GM11168 (cell line): ENCODE data around the gene OR4B1.
"Not testable (repeated sequence)": the region's sequence is repeated elsewhere in the genome, so short reads cannot be mapped to it uniquely, and the experiment has no call there.

Source experiments
- in situ Hi-C: fragments of 300-500 bp; cut with MboI; formaldehyde crosslinking; loops from one replicate; pipeline ENCODE4 v1.12.0; 2022; ENCODE audit warnings: low sequenced_read_pairs; ENCODE audit not compliant: unreplicated experiment

OR4B1 gene

GRCh38 chr11:48216510-48216909 is at the start of gene OR4B1:
Gene OR4B1, plus strand, starts transcription at chr11:48216810. Its CDS starts 0 bp downstream, at chr11:48216810.
- in situ Hi-C loops = no loop called here

GRCh38 chr11:48167380-48167779 is 49.2 kb upstream of the OR4B1 start:
- in situ Hi-C loops = no loop called here

- in situ Hi-C loops = no loop called here
Measured at GRCh38 chr11:48168815-48169214, 47.8 kb upstream of the OR4B1 start.

- in situ Hi-C loops = no loop called here
Measured at GRCh38 chr11:48169259-48169658, 47.4 kb upstream of the OR4B1 start.

- in situ Hi-C loops = no loop called here
Measured at GRCh38 chr11:48169717-48170116, 46.9 kb upstream of the OR4B1 start.

- in situ Hi-C loops = no loop called here
Measured at GRCh38 chr11:48170241-48171233, 46.1 kb upstream of the OR4B1 start.

GRCh38 chr11:48172818-48173609 is 43.6 kb upstream of the OR4B1 start:
- in situ Hi-C loops = no loop called here

GRCh38 chr11:48177661-48178060 is 38.9 kb upstream of the OR4B1 start:
- in situ Hi-C loops = no loop called here

- in situ Hi-C loops = no loop called here
Measured at GRCh38 chr11:48180627-48181026, 36.0 kb upstream of the OR4B1 start.

GRCh38 chr11:48182860-48183526 is 33.6 kb upstream of the OR4B1 start:
- in situ Hi-C loops = no loop called here

- in situ Hi-C loops = no loop called here
Measured at GRCh38 chr11:48184452-48184851, 32.2 kb upstream of the OR4B1 start.

GRCh38 chr11:48190906-48191654 is 25.5 kb upstream of the OR4B1 start:
- in situ Hi-C loops = not testable (repeated sequence)

GRCh38 chr11:48193876-48194275 is 22.7 kb upstream of the OR4B1 start:
- in situ Hi-C loops = no loop called here

GRCh38 chr11:48207881-48208280 is 8.7 kb upstream of the OR4B1 start:
- in situ Hi-C loops = no loop called here

- in situ Hi-C loops = no loop called here
Measured at GRCh38 chr11:48210052-48210451, 6.6 kb upstream of the OR4B1 start.

- in situ Hi-C loops = no loop called here
Measured at GRCh38 chr11:48228761-48229160, 12.2 kb downstream of the OR4B1 start.

GRCh38 chr11:48230057-48230456 is 13.4 kb downstream of the OR4B1 start:
- in situ Hi-C loops = not testable (repeated sequence)

- in situ Hi-C loops = no loop called here
Measured at GRCh38 chr11:48237727-48238126, 21.1 kb downstream of the OR4B1 start.

- in situ Hi-C loops = no loop called here
Measured at GRCh38 chr11:48242501-48242900, 25.9 kb downstream of the OR4B1 start.

- in situ Hi-C loops = no loop called here
Measured at GRCh38 chr11:48244804-48245203, 28.2 kb downstream of the OR4B1 start, which contains the start of gene OR4X2. Gene OR4X2, plus strand, starts transcription at chr11:48245104. Its CDS starts 0 bp downstream, at chr11:48245104.
